Kidney (tissue), 14 donors: ENCODE measurements around the gene NINL. TPM values are rescaled to one million over a fixed set of nuclear protein-coding genes. Genes with fewer than 3 reads are reported as not detected.
"Not testable (repeated sequence)": the region's sequence is repeated elsewhere in the genome, so short reads cannot be mapped to it uniquely, and the experiment has no call there.

Source experiments
- DNase-seq, 5 donors: peaks; one replicate each; pipeline ENCODE4 v3.0.0-alpha.2; 2013 to 2020
- FAIRE-seq: peaks from 2 replicates; lab custom pipeline; 2012; peaks lifted over from hg19 to GRCh38; lab: Jason Lieb, UNC
- H3K27ac ChIP-seq, 2 donors: one replicate each; pipeline ENCODE4 v1.7.0; 2013; ENCODE audit warnings: low read depth in 2 of 2, low read length in 2 of 2, inconsistent platforms in 1 of 2
- H3K27me3 ChIP-seq: one replicate; pipeline ENCODE4 v1.7.1; 2013; ENCODE audit warnings: low read length, inconsistent platforms; ENCODE audit not compliant: control insufficient read depth, insufficient read depth
- H3K36me3 ChIP-seq, 3 donors: one replicate each; pipeline versions ENCODE4 v1.7.0 to v1.7.1; 2013; ENCODE audit warnings: low read length in 3 of 3, control low read depth in 1 of 3, inconsistent platforms in 1 of 3; ENCODE audit not compliant: insufficient read depth in 3 of 3, control insufficient read depth in 2 of 3
- H3K4me1 ChIP-seq, 3 donors: one replicate each; pipeline versions ENCODE4 v1.7.0 to v1.7.1; 2013; ENCODE audit warnings: low read length in 3 of 3, inconsistent platforms in 1 of 3, low read depth in 1 of 3; ENCODE audit not compliant: control insufficient read depth in 2 of 3, insufficient read depth in 2 of 3
- H3K4me3 ChIP-seq, 3 donors: one replicate each; pipeline versions ENCODE4 v1.7.0 to v1.8.1; 2013; ENCODE audit warnings: low read length in 3 of 3, control low read depth in 1 of 3, inconsistent platforms in 1 of 3
- H3K9ac ChIP-seq, 3 donors: one replicate each; pipeline versions ENCODE4 v1.7.0 to v1.7.1; 2013; ENCODE audit warnings: low read length in 3 of 3, control low read depth in 1 of 3, inconsistent platforms in 1 of 3
- H3K9me3 ChIP-seq, 3 donors: one replicate each; pipeline versions ENCODE4 v1.7.0 to v1.7.1; 2013; ENCODE audit warnings: low read length in 3 of 3, control low read depth in 1 of 3, inconsistent platforms in 1 of 3; ENCODE audit not compliant: control insufficient read depth in 2 of 3, insufficient read depth in 1 of 3
- intact Hi-C: fragments of 100-400 bp; cut with DNase I; formaldehyde crosslinking; loops from one replicate; pipeline ENCODE4 v1.11.1; 2022
- polyA plus RNA-seq: library from polyadenylated mRNA; stranded (reverse); fragments of 350-450 nt; fragmentation: Illumina TruSeq; extraction: RNeasy Lipid Tissue Mini Kit (QIAGEN cat#74804); gene quantifications from one replicate; pipeline ENCODE4 v1.2.3, GENCODE V29; 2014; ENCODE audit warnings: low read depth, low replicate concordance; ENCODE audit not compliant: insufficient read depth
- total RNA-seq: library from RNA; stranded (reverse); fragmentation: NEBNext Ultra II Directional; extraction: Animal tissue kit (Norgen Biotek cat#: 25700); gene quantifications from one replicate; pipeline ENCODE4 v1.2.1, GENCODE V29; 2021
- TF ChIP-seq, protein P1 (sequence below): IDR thresholded peaks from 3 replicates; pipeline ENCODE4 v1.5.1; 2012; ENCODE audit warnings: mild to moderate bottlenecking, moderate library complexity, borderline replicate concordance; ENCODE audit not compliant: insufficient read depth; ENCODE audit errors: extremely low read depth
- donor health status: control.
- donor health status: control.
- donor health status: control.
- donor health status: control.
- donor health status: control.
- donor health status: DM: yes; HTN: yes; CAD: no.
- donor health status: Normal renal cell carcinoma (clear cell type).

Gene NINL
- total and polyA plus RNA-seq, 2 donors from 2014 or later, result 23.4 to 25.2 TPM

DNA sequence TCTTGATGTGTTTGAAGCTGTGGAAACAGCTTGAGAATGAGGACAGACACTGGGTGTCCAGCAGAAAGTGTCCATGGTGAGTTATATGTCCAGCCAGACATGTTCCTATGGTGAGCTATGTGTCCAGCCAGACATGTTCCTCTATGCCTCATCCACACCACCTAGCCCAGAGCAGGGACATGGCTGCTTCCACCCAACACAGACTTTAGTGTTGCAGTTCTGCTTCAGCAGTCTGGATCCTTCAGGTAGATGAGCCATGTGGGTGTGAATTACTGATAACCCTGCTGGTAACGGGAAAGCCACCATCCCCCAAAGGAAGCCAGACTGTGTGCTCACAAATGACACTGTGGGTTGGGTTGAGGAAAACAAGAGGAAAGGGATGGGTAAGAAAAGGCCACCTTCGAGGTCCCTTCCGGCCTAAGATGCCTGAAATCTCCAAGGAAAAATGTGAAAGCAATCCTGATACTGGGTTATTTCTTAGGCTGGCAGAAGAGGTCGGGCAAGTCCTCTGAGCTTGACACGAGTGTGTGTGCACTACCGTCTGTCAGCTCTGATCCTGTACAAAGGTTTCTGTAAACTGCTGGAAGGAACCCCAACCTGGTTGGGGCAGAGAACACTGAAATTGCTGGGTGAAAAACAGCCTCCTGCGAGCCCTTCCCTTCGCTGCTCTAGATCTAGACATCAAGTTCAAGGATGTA is 77.8 kb downstream of the NINL start:
- H3K9ac ChIP-seq, result peak overlapping the region in 1 of 3 donors; percentile 10
- H3K36me3 ChIP-seq, result peaks cover 2 to 44% (median 30%) of the 10 kb centered on the region in 3 donors
- TF ChIP-seq, protein P1, sequence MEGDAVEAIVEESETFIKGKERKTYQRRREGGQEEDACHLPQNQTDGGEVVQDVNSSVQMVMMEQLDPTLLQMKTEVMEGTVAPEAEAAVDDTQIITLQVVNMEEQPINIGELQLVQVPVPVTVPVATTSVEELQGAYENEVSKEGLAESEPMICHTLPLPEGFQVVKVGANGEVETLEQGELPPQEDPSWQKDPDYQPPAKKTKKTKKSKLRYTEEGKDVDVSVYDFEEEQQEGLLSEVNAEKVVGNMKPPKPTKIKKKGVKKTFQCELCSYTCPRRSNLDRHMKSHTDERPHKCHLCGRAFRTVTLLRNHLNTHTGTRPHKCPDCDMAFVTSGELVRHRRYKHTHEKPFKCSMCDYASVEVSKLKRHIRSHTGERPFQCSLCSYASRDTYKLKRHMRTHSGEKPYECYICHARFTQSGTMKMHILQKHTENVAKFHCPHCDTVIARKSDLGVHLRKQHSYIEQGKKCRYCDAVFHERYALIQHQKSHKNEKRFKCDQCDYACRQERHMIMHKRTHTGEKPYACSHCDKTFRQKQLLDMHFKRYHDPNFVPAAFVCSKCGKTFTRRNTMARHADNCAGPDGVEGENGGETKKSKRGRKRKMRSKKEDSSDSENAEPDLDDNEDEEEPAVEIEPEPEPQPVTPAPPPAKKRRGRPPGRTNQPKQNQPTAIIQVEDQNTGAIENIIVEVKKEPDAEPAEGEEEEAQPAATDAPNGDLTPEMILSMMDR, result no peak
- peaks cover 0 to 13% (median 9%) of the 10 kb centered on the region in 3 donors for H3K4me1 ChIP-seq
- FAIRE-seq, result no peak
- H3K27ac ChIP-seq, result peak overlapping the region; percentile 5 to 56
- no peak overlapping the region for H3K4me3 ChIP-seq
- intact Hi-C loops, result no loop called here
- H3K9me3 ChIP-seq, result no peaks in the 10 kb centered on the region
- DNase-seq, result no peak
- no peaks in the 10 kb centered on the region for H3K27me3 ChIP-seq

DNA sequence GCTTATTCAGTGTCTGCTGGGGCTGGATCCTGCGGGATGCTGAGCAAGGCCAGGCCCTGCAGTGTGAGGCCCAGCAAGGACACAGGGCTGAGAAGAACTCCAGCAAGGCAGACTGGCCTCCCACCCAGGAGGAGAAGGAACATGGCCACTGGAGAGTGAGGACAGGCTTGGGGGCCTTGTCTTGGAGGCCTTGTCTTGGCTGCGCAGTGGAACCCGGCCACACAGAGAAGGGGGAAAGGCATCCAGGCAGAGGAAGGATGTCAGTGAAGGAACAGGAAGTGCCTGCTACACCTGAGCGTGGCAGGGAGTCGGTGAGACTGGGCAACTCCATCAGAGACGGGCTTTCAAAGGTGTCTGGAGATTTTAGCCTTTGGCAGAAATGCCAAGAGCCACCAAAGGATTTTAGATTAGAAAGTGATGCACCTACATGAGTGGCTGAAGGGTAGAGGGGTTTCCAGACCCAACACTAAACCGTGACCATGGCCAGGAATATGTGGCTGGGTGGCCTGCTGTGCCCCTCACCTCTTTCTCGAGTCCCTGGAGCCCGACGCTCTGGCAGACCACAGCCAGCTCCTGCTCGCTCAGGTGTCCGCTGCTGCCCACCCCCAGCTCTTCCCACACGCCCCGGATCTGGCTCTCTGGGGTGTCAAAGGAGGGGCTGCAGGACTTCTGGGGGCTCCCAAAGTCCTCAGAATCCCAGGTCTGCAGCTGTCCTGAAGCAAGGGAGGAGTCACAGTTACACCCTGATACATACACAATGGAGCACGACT is 80.8 kb downstream of the NINL start:
- TF ChIP-seq, protein P1, result no peak
- FAIRE-seq, result no peak
- intact Hi-C loops, result no loop called here

DNA sequence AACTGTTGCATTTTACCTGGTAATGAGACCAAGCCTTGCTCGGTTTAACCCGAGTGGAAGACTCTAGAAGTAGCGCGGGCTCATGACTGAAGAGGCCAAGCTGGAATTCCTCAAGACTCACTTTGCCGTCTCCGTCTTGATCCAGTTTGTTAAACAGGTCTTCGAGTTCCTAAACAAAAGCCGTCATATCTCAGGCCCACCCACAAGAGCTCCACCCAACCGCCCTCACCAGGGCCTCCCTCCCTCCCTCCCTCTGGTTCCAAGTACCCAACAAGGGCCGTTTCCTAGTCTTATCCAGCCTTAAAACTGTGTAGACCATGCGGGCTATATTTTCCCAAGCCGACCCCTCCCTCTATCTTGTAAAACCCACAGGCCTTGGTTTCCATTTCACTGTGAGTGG is 81.4 kb downstream of the NINL start:
- H3K9ac ChIP-seq, result no peak overlapping the region
- H3K4me3 ChIP-seq, result no peak overlapping the region
- no peak for FAIRE-seq
- TF ChIP-seq, protein P1, result no peak
- peaks cover 0 to 11% (median 9%) of the 10 kb centered on the region in 3 donors for H3K4me1 ChIP-seq
- peaks cover 0 to 23% (median 21%) of the 10 kb centered on the region in 3 donors for H3K36me3 ChIP-seq
- H3K27me3 ChIP-seq, result no peaks in the 10 kb centered on the region
- H3K9me3 ChIP-seq, result no peaks in the 10 kb centered on the region
- no peak overlapping the region for H3K27ac ChIP-seq
- no peak for DNase-seq
- intact Hi-C loops, result no loop called here

More for the DNA sequence above, 80.8 kb downstream of the NINL start:
- DNase-seq, result peak in 1 of 5 donors; percentile 35
- Histone ChIP-seq H3K9me3 (no peaks in the 10 kb centered on the region), H3K4me1 (peaks cover 0 to 13% (median 9%) of the 10 kb centered on the region in 3 donors), H3K27ac (no peak overlapping the region), H3K36me3 (peaks cover 0 to 30% (median 24%) of the 10 kb centered on the region in 3 donors), H3K4me3 (no peak overlapping the region), H3K27me3 (no peaks in the 10 kb centered on the region), H3K9ac (no peak overlapping the region)

DNA sequence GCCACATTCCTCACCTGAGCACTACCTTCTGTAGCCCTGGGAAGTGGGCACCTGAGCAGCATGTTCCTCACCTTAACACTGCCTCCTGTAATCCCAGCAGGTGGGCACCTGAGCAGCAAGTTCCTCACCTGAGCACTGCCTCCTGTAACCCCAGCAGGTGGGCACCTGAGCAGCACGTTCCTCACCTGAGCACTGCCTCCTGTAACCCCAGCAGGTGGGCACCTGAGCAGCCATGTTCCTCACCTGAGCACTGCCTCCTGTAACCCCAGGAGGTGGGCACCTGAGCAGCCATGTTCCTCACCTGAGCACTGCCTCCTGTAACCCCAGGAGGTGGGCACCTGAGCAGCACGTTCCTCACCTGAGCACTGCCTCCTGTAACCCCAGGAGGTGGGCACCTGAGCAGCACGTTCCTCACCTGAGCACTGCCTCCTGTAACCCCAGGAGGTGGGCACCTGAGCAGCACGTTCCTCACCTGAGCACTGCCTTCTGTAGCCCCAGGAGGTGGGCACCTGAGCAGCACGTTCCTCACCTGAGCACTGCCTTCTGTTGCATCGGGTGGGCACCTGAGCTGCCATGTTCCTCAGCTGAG is 82.2 kb downstream of the NINL start:
- H3K9me3 ChIP-seq, H3K27me3 ChIP-seq, H3K4me1 ChIP-seq, H3K9ac ChIP-seq, FAIRE-seq, DNase-seq, intact Hi-C loops, H3K4me3 ChIP-seq, H3K27ac ChIP-seq: not testable (repeated sequence)
- peaks cover 0 to 21% (median 19%) of the 10 kb centered on the region in 3 donors for H3K36me3 ChIP-seq
